SKM-1 treated with dmso at 0.1 percent for 144 hours (cell line): ENCODE measurements around the gene WASHC1.
"Not testable (repeated sequence)": the region's sequence is repeated elsewhere in the genome, so short reads cannot be mapped to it uniquely, and the experiment has no call there.

Source experiments
- DNase-seq: peaks from one replicate; lab custom pipeline; 2025; ENCODE audit not compliant: unreplicated experiment; lab: John Stamatoyannopoulos, UW

WASHC1 gene

GRCh38 chr9:29356-29755 is at the start of gene WASHC1:
TSS of gene WASHC1 (minus strand) at chr9:29456. CDS start at chr9:24999, 4,457 bp downstream.
- not testable (repeated sequence) for DNase-seq

- not testable (repeated sequence) for DNase-seq
These were observed 49.1 kb upstream of the WASHC1 start for GRCh38 chr9:78333-78732.

DNA sequence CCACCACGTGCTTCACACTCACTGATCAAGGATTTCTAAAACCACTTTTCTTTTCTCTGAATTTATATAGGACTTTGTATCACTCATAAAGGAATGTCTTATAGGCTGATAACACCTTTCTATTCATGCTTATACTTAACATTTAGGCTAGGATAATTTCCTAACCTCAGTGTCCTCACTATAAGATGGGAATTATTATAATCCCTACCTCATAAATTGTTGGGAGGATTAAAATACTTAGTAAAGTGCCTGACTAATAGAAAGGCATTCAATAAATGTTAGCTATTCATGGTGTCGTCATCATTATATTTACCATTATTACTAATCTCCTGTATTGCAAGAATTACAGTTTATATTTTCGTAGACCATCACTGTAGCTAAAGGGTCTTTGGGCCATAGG is 47.1 kb upstream of the WASHC1 start:
- not testable (repeated sequence) for DNase-seq

- DNase-seq: not testable (repeated sequence)
These were observed 44.8 kb upstream of the WASHC1 start for GRCh38 chr9:73900-74525.

- DNase-seq: not testable (repeated sequence)
These were observed 44.0 kb upstream of the WASHC1 start for GRCh38 chr9:73076-73899.

- not testable (repeated sequence) for DNase-seq
These were observed 33.9 kb upstream of the WASHC1 start for GRCh38 chr9:63031-63629.

- DNase-seq: not testable (repeated sequence)
These were observed 23.4 kb upstream of the WASHC1 start for GRCh38 chr9:52678-53077.

DNA sequence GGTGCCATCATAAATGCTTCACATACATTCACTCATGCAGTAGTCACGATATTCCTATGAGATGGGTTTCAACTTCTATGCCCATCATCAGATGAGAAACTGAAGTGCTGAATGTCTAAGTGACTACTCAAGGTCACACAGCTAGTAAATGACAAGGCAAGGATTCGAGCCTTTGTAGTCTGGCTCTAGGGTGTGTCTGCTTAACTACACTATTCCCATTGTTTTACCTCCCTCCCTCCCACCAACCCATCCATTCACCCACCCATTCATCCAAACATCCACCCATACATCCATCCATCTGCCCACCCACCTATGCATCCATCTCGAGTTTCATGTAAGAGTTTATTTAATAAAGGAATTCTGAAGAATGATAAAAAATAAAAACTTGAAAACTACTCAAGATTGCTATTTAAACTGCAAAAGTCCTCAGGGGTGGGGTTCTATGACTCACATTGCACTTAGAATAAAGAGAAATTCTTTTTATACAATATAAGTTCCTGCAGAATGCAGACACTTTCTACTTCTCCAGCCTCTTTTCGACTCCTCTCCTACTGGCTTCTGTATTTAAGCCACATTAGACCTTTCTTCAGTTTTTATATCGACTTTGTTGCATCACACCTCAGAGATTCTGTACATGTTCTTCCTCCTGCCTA is 19.1 kb upstream of the WASHC1 start:
- DNase-seq: not testable (repeated sequence)

GRCh38 chr9:46639-47271 is 17.5 kb upstream of the WASHC1 start:
- DNase-seq: not testable (repeated sequence)

DNA sequence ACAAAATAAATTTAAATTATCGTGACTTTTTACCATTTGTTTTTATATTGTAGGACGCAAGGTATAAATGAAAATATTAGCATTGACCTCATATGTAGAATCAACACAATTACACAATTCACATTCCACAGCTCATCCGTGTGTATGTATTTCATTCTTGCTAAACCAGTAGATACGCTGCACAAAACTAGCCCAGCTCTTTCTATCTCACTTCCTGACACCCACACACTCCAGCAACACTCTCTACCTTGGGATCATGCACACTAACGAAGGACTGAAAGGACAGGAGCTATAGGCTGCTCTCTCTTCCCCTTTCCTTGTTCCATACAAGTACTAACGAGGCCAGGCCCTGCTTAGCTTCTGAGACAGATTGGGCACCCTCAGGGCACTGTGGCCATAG is 16.9 kb upstream of the WASHC1 start:
- not testable (repeated sequence) for DNase-seq

GRCh38 chr9:45180-45878 is 16.1 kb upstream of the WASHC1 start:
- not testable (repeated sequence) for DNase-seq

DNA sequence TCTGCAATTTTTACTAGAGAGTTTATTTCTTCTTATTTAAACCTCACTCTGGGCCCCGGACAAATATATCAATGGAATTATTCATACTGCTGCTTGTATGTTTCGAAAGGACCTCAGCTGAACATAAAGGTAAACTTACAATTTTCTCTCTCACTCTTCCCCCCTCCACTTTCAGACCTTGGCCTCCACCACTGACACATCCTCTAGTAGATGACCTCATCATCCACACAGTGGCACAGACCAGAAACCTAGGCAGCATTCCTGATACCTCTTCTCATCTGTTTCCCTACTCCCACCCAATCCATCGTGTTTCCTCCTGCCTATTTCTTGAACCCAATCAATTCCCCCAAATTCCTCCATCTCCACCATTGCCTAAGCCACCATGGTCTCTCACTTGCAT is 15.2 kb upstream of the WASHC1 start:
- DNase-seq: not testable (repeated sequence)

DNA sequence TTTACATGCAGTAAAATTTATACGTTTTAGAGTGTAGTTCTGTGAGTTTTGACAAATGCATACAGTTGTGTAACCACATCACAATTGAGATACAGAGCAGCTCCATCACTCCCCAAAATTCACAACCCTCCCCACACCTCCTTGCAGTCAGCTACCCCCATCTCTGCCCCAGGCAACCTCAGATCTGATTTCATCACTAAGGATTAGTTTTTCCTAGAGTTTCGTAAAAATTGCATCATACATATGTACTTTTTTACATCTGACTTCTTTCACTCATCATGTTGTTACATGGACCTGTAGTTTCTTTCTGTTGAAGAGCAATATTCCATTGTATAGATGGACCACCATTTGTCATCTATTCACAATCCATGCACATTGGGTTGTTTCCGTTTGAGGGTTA is 14.4 kb upstream of the WASHC1 start:
- DNase-seq: not testable (repeated sequence)

DNA sequence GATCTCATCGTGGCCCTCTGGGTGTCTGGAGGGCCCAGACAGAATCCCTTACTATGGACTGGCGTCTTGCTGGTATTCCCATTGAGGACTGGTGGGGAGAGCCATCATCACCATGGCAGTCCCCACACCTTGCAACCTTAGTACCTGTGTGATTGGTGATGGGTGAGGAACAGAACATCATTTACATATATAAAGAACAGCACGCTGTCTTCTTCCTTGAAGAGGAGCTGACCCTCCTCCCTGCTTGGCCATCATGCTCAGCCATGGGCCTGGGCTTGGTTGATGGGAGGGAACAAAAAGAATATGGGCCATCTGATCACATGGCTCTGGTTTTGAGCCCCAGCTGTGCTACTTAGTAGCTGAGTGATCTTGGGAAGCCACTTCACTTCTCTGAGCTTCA is 13.9 kb upstream of the WASHC1 start:
- DNase-seq: not testable (repeated sequence)

GRCh38 chr9:41819-42218 is 12.6 kb upstream of the WASHC1 start:
- DNase-seq: not testable (repeated sequence)

DNA sequence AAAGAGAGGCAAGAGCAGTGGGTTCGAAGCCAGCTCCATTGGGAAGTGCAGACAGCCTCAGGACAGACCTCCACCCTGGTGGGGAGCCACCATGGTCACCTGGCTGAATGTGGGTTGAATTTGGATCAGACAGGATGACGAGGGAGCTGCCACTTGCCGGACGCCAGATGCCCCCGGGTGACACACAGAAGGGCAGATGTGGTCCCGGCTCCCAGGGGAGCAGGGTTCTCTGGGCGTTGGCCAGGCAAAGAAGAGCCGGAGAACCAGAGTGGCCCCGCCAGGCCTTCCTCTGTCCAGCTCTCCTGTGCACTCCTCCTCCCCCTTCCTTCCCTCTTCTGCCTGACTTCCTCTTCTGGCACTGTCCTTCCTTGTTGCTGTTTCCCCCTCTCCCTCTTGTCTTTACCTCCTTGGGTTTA is 12.0 kb upstream of the WASHC1 start:
- not testable (repeated sequence) for DNase-seq

GRCh38 chr9:32308-32707 is 3.1 kb upstream of the WASHC1 start:
- not testable (repeated sequence) for DNase-seq

DNA sequence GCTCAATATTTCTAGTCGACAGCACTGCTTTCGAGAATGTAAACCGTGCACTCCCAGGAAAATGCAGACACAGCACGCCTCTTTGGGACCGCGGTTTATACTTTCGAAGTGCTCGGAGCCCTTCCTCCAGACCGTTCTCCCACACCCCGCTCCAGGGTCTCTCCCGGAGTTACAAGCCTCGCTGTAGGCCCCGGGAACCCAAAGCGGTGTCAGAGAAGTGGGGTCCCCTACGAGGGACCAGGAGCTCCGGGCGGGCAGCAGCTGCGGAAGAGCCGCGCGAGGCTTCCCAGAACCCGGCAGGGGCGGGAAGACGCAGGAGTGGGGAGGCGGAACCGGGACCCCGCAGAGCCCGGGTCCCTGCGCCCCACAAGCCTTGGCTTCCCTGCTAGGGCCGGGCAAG is 481 bp downstream of the WASHC1 start:
- DNase-seq: not testable (repeated sequence)

- not testable (repeated sequence) for DNase-seq
These were observed 7.6 kb downstream of the WASHC1 start for GRCh38 chr9:21621-22020.

DNA sequence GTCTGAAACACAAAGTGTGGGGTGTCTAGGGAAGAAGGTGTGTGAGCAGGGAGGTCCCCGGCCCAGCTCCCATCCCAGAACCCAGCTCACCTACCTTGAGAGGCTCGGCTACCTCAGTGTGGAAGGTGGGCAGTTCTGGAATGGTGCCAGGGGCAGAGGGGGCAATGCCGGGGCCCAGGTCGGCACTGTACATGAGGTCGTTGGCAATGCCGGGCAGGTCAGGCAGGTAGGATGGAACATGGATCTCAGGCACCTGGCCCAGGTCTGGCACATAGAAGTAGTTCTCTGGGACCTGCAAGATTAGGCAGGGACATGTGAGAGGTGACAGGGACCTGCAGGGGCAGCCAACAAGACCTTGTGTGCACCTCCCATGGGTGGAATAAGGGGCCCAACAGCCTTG is 12.4 kb downstream of the WASHC1 start:
- DNase-seq: not testable (repeated sequence)
